ENCODE data around the gene GPR61.
A peak's percentile ranks its signal among the peaks of the same experiment; 100 is the strongest.

GPR61 gene, protein sequence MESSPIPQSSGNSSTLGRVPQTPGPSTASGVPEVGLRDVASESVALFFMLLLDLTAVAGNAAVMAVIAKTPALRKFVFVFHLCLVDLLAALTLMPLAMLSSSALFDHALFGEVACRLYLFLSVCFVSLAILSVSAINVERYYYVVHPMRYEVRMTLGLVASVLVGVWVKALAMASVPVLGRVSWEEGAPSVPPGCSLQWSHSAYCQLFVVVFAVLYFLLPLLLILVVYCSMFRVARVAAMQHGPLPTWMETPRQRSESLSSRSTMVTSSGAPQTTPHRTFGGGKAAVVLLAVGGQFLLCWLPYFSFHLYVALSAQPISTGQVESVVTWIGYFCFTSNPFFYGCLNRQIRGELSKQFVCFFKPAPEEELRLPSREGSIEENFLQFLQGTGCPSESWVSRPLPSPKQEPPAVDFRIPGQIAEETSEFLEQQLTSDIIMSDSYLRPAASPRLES

DNA sequence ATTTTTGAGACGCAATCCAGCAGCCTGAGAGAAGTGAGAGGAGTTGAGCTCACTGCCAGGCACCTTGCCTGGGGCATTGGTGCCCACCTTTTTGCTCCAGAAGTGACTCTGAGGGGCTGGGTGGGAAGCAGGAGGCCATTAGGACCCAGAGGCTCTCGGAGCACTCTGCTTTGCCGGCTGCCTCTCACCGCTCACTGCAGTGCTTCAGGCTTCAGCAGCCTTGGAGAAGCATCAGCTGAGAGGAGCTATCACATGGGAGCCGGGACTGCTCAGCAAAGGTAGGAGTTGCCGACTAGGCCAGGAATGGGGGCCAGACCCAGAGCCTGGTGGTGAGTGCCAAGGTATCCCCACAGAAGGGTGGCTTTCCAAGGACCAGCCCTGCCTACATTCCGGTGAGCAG lies at the start of gene GPR61:
Gene GPR61, plus strand, starts transcription at position 197 of the 400 bp plus-strand sequence. CDS start 3,151 bp downstream, outside the sequence.
- no peak for DNase-seq (ENCODE audit: low read depth)

DNA sequence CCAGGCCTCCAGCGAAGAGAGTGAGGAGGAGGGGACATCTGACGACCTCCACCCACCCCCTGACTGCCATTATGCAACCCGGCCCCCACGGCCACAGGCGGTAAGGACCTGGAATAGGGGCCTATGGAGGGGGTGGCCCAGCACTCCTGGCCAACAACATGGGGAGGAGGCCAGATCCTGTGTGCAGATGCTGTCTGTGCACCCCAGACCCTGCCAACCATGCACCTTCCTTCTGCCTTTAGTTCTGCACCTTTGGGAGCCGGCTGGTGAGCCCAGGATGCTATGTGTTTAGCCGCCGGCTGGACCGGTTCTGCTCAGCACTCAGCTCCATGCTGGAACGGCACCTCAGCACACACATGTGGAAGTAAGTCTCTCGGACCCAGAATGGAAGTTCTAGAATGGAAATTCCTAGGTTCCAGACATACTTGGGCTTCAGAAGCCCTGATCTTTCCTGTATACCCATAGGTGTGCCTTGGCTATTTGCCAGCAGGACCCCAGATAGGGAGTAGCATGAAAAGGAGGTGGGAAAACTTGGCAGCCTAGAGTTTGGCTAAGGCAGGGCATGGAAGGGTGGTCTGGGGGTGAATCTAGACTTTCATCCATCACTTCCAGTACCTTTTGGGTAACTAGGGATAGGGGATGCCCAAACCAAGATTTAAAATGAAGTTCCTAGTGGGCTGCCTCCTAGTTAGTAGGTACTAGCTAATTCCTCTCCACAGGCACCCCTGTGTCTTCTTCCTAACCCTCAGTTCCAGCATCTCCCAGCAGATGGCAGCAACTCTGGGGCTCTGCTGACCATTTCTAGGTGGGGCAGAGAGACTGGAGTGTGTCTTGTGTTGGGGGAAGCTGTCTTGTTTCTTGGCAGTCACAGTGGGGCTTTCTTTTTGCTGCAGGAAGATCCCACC lies 49.4 kb upstream of the GPR61 start:
- DNase-seq (ENCODE audit: low read depth), result peak; percentile 44

DNA sequence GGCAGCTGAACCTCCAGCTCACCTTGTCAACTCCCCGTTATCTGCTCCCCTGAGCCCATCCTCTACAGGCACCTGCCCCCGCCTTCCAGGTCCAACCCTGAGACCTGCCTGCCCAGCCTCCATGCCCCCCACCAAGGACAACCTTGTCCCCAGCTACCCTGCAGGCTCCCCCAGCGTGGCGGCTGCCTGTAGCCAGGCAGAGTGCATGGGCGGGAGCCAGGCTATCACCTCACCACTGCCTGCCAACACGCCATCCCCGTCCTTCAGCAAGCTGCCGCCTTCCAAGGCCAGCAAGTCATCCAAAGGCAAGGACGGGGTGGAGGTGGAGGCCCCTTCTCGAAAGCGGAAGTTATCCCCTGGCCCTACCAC lies 48.8 kb upstream of the GPR61 start:
- no peak for DNase-seq (ENCODE audit: low read depth)

DNA sequence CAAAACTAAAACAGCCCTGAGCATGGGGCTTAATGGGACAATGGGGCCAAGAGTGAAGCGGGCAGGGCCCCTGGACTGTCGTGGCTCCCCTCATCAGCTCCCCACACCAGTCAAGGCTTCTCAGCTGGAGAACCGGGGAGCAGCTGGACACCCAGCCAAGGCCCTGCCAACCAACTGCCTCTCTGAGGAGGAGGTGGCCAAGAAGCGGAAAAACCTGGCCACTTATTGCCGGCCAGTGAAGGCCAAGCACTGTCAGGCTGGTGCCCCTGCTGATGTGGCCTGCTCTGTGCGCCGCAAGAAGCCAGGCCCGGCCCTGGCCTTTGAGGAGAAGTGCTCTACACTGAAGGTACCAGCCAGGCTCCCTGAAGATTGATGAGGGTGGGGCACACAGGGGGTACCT lies 48.3 kb upstream of the GPR61 start:
- no peak for DNase-seq (ENCODE audit: low read depth)

DNA sequence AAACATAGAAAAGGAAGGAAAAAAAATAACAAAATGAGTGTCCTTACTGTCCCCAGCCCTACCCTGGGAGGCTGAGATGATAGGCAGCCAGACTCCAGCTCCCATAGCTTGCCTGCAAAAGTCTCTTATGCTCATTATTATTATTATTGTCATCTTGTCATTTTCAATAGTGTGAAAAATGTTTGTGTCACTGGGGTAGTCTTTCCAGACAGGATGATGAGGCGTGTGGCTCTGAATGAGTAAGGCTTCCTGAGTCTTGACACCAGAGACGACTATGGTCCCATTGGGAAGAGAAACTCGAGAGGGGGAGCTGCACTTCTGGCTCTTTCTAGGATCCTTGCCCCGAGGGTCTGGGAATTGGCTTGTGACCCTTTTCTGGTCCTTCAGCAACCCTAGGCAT lies 46.9 kb upstream of the GPR61 start:
- DNase-seq (ENCODE audit: low read depth), result no peak

DNA sequence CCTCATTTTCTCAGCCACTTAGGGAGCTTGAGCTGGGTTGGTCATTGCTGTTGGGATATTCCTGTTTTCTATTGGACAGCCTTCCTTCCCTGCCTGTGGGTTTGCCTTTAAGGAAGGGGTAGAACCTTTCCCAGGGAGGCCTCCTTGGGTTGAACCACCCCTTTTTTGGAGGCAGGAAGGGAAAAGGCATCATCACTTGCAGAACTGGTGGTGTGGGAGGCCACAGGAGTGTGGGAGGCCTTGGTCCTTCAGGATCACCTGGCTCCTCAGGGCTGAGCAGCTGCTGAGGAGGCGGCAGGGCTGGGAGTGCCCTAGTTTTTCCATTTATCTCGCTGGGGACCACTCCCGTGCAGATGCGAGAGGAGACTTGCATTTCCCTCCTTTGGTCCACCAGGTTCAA lies 46.4 kb upstream of the GPR61 start:
- no peak for DNase-seq (ENCODE audit: low read depth)

DNA sequence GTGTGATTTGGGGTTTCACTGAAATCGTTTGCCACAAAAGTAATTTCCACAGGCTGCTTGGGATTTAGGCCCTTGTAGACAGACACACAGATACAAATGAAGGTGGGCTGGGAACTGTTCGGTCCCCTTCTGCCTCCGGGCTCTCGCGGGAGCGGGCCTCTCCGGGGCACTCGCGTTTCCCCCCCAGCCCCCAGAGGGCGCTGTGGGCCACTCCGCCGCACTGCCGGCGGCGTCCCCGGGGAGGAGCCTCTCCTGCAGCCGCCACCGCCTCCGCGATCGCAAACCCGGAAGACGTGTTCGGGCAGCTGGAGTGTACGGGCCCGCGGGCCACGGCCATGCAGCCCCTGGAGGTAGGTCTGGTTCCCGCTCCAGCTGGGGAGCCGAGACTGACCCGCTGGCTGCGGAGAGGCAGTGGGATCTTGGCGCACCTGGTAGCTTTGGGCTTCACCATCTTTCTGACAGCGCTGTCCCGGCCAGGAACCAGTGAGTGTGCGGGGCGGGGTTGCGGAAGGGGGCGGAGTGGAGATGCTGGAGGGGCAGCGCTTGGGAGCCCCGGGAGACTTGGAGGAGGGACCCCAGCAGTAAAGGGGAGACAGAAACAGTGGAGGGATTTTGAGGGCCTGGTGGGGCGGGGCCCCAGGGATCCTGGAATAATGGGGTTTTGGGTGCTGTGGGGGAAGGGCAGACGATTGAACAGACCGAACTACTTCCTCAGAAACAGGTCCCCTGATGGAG lies 45.7 kb upstream of the GPR61 start, which contains the start of gene CYB561D1:
Gene CYB561D1, plus strand, starts transcription at position 290 of the 735 bp plus-strand sequence. Its CDS starts 46 bp downstream, at position 336.
- peak; percentile 57 for DNase-seq (ENCODE audit: low read depth)

DNA sequence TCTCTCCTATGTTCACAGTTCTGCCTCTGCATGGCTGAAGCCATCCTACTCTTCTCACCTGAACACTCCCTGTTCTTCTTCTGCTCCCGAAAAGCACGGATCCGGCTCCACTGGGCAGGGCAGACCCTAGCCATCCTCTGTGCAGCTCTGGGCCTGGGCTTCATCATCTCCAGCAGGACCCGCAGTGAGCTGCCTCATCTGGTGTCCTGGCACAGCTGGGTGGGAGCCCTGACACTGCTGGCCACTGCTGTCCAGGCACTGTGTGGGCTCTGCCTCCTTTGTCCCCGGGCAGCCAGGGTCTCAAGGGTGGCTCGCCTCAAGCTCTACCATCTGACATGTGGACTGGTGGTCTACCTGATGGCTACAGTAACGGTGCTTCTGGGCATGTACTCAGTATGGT lies 43.9 kb upstream of the GPR61 start:
- DNase-seq (ENCODE audit: low read depth), result no peak

DNA sequence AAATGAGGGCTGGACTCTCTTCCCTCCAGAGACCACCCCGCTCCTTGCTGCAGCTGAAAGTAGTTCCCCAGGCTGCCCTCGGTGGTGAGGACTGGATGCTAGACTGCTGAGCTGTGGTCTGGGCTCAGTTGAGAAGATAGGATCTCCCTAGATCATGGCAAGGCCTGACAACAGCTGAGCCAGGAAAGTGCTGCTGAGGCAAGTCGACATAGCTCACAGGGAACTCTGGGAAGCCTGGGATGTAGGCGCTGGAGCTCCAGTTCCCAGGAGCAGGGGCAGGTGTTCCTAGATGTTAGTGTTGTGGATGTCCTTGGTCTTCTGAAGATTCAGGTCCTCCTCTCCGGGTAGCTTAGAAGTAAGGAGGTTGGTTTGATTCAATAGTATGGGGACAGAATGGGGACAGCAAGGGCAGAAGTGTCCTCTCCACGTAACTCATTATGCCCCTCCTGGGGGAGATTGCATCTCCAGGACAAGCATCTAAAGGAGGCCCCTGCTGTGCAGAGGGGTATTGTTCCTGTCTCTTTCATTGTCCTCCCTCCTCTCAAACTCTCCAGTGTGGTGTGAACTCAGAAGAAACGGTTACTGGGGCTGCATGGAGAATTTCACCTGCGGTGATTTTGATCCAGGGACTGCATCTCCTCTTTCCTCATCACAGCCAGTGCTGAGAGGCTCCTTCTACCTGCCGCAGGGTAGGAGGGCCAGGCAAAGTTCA lies 42.1 kb upstream of the GPR61 start:
- DNase-seq (ENCODE audit: low read depth), result no peak

DNA sequence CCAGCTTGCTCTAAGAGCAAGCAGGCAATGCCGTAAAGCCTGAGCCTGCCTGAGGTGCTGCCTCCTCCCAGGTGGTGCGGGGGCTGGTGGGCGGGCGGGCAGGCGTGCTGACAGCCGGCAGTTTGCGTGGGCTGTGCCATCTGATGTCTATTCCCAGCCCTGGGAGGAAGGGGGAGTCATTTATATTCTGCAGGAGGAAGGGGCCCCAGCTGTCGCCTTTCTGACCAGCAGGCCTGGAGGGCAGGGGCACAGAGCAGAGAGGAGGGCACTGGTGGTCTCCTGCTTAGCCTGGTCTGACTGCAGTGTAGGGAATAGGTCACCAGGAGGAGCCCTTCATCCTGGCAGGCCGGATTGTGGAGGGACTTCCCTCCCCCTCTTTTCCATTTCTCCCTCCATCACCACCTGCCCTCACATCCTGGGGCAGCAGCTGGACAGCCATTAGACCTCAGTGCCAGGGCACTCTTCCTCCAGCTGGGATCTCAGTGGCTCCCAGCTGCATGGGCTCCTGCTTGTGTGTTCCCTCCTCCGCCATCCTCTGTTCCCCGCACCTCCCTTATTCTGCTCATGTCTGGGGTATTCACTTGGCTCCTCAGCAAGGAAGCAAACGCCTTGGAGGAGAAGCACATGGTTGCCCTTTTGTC lies 41.4 kb upstream of the GPR61 start:
- DNase-seq (ENCODE audit: low read depth), result no peak

DNA sequence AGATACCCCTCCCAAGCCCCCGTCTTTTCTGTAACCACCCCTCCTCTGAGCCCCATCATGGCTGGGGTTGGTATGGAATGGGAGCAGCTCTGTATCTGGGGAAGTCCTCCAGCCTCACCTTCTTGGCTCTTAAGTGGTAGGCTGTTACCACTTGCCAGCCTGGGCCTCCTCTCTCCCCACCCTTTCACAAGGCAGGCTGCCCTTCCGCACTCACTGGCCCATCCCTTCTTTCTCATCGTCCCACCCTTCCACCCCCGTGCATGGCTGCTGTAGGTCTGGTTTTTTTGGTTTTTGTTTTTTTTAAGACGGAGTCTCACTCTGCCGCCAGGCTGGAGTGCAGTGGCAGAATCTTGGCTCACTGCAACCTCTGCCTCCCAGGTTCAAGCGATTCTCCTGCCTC lies 40.6 kb upstream of the GPR61 start:
- no peak for DNase-seq (ENCODE audit: low read depth)

DNA sequence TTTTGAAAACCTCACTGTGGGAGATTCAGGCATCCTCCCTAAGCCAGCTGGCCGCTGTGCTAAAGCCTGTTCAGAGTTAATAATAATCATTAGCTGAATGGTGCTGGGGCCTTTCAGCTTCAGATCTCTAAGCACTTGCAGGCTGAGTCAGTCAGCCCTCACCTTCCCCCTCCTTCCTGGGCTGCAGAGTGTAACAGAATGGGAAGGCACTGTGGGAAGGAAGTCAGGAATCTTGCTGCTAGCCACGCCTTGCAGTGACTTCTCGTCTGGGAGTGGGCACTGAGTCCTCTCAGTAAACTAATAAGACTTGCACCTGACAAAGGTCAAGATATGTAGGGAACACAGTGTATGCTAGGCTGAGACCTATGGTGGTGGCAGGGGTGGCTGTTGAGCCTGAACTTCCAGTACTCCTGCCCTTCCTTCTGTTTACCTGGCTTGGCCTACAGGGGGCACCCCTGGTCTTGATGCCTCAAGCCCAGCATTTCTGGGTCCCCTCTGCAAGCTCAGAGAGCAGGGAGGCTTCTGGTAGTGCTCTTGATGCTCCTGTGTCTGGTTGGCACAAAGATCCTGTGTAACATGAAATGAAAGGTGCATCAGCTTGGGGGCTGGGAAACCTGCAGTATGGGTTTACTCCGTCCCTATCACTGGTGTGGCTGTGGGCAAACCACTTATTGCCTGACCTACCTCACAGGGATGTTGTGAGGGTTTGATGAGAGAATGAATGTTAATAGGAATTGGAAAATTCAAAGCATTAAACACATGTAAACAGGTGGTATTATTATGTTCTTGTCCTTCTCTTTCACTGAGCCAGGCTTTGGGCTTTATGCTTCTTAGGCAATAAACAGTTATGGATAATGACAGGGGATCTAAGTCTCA lies 39.8 kb upstream of the GPR61 start:
- no peak for DNase-seq (ENCODE audit: low read depth)

DNA sequence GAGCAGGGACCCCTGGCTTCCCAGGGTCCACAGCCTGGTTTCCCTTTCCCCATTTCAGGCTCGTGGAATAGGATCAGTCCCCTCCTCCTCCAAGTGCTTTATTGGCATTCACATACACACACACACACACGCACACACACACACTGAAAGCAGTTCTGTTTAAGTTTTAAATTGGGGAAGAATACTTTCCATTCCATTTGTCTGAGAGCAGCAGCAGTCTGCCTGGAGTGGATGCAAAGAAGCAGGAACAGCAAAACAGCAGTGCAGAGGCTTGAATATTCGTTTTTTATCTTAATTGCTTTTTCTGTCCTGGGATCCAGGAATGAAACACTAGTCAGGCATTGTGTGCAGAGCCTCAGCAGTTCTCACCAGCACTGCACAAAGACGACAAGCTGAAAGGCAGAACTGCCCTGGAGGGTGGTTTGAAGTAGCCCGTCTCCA lies 38.7 kb upstream of the GPR61 start:
- DNase-seq (ENCODE audit: low read depth), result no peak

DNA sequence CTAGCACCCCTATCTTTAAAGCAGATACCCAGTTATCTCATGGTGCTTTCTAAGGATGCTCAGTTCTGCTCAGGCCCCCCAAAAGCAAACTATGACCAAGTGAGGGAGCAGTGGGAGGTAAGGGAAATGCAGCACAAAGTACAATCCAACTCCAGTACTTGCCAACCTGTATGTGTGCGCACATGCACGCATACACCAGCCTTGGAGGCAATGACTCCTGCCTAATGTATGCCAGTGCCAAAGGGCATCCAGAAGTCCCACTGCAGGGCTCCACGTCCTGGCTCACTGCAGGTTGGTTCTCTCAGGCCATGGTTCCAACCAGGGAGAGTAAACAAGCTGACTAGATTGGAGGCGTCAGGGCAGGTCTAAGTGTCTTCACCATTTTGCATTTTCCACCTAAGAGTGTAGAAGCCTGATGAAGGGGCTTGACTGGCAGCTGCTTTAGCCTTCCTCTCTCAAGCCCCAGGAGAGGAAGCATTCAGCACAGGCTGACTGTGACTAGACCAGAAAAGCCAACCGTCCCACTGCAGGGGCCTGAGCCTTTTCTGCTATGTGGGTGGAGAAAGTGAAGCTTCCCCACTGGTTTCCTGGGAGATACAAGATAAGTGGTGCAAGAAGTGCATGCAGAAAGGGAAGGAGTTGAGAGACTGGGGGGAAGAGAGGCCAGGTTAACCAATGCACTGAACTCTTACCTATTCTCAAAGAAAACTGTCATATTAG lies 37.9 kb upstream of the GPR61 start:
- DNase-seq (ENCODE audit: low read depth), result no peak

DNA sequence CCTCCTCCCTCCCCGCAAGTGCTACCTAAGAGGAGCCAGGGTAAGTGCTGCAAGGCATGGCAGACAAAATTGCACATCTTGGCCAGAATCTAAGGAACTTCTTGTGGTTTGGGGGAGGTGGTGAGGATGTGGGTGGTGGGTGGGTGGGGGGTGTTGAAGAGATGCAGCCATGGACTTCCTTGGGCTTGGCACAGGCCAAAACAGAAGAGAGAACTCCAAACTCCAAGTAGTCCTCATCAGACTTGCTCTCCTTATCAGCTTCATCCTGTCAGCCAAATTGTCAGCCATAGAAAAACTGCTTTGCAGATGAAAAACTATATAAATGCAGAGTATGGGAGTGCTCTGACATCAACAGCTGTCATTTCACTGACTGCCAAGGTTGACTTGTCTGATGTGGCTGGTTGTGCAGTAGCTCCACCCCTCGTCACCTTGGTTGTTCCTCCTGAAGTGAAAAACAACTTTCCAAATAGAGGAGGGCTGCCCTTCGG lies 37.3 kb upstream of the GPR61 start:
- no peak for DNase-seq (ENCODE audit: low read depth)

DNA sequence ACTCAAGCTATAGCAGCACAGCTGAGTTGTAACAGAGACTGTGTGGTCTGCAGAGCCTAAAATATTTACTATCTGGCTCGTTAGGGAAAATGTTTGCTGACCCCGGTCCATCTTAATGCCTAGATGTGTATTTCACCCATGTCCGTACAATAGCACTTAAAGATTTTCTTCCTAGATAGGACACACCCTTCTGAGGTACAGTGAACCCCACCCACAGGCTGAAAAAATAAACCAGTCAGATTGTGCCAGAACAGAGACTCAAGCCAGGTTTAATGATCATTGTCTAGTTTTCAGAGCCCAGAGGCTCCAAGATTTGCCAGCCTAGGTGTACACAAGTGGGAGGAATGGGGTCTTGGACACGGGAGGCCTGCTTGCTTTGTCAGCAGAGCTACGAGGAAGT lies 35.7 kb upstream of the GPR61 start:
- DNase-seq (ENCODE audit: low read depth), result no peak

DNA sequence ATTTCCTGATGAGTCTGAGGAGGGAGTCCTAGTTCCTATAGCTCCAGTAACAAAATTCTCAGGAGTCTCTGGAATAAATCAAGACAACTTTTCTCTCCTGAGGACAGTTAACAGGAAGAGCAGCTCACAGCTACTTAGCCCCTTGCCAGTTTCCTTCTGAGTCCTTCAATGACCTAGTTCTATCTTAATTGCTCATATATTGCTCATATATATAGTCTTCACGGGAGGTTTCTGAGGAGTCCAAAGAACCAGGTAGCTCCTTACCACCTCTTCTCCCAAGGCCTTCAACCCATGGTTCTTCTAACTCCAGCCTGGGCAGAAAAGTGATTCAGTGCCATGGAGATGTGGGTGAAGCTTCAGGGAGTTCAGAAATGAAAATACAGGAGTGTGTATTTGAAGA lies 34.7 kb upstream of the GPR61 start:
- DNase-seq (ENCODE audit: low read depth), result no peak

DNA sequence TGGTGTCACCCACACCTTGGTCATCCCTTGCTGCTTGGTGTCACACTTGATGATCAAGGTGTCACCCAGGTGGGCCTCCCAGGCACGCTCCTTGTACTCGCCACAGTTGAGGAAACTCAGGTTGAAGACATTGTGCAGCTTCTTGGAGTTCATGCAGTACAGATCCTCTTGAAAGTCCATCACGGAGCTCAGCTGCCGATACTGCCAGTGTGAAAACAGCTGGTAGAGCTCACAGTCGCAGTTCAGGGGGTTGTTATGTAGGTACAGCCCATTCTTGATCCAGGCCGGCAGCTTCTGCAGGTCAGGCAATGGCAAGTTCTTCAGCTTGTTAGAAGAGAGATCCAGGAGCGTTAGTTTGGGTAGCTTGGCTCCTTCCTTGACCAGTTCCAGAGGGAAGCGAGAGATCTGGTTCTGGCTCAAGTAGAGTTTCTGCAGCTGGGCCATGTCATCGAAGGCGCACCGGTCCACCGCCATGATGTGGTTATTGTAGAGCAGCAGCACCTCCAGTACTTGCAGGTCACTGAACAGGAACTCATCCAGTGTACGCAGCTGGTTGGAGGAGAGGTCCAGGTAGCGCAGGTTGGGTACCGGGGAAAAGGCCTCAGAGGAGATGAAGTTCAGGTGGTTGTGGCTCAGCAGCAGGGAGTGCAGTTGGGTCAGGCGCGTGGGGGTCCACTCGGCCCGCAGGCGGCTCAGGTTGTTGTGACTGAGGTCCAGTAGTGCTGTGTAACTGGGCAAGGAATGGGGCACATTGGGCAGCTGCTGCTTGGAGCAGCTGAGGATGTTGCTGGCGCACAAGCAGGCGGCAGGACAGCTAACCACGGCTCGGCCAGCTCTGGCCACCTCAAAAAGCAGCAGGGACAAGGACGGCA lies 31.4 kb upstream of the GPR61 start:
- no peak for DNase-seq (ENCODE audit: low read depth)
